ENCODE measurements around the gene FBP1.

FBP1 gene

DNA sequence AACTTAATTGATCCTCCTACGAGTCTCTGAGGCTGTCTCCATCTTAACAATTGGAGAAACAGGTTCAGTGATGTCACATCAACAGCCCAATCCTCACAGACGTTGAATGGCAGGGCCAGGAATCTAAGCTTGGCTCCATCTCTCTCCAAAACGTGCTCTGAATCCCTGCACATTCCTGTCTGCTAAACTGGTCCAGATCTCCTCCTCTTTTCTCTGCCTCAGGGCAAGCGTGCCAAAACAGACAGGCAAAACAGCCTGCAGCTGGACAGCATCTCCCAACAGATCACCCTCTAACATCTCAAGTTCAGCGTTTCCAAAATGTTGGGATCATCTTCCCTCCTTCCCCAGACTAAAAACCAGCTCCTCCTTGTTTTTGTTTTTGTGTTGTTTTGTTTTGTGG lies 6.6 kb downstream of the FBP1 start:
- Histone ChIP-seq H3K27me3 (ENCODE audit: control insufficient read depth in 1 of 2, insufficient read depth in 2 of 2, low read length in 2 of 2) (no peaks in the 10 kb centered on the region), H3K9me3 (ENCODE audit: low read length) (no peaks in the 10 kb centered on the region), H3K36me3 (ENCODE audit: insufficient read depth, low read length) (no peaks in the 10 kb centered on the region), H3K4me1 (ENCODE audit: insufficient read depth, low read length) (no peaks in the 10 kb centered on the region), H3K27ac (ENCODE audit: low read depth, low read length) (no peak overlapping the region), H3K9ac (ENCODE audit: low read length) (no peak overlapping the region), H3K4me3 (ENCODE audit: low read depth in 1 of 2, low read length in 2 of 2) (no peak overlapping the region)

DNA sequence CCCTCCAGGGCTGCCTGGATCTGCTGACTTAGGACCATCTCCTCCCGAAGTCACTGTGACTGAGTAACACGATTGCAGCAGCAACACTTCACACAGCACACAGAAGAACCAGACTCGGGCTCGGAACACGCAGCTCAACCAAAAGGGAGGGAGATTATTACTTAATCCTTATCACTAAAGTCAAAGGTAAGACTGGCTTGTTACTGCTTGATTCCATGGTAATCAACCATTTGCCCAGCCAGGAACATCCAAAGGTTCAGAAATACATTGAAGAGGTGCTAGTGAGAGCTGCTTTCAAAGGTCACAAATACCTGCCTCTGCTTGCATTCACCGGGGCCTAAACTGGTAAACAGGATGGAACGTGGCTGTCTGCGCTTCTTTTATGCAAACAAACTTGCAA lies 7.7 kb downstream of the FBP1 start:
- H3K9ac ChIP-seq (ENCODE audit: low read length) = no peak overlapping the region
- no peaks in the 10 kb centered on the region for H3K9me3 ChIP-seq (ENCODE audit: low read length)
- no peaks in the 10 kb centered on the region for H3K36me3 ChIP-seq (ENCODE audit: insufficient read depth, low read length)
- no peaks in the 10 kb centered on the region for H3K4me1 ChIP-seq (ENCODE audit: insufficient read depth, low read length)
- H3K27me3 ChIP-seq (ENCODE audit: control insufficient read depth in 1 of 2, insufficient read depth in 2 of 2, low read length in 2 of 2) = no peaks in the 10 kb centered on the region
- H3K27ac ChIP-seq (ENCODE audit: low read depth, low read length) = no peak overlapping the region
- H3K4me3 ChIP-seq (ENCODE audit: low read depth in 1 of 2, low read length in 2 of 2) = no peak overlapping the region

DNA sequence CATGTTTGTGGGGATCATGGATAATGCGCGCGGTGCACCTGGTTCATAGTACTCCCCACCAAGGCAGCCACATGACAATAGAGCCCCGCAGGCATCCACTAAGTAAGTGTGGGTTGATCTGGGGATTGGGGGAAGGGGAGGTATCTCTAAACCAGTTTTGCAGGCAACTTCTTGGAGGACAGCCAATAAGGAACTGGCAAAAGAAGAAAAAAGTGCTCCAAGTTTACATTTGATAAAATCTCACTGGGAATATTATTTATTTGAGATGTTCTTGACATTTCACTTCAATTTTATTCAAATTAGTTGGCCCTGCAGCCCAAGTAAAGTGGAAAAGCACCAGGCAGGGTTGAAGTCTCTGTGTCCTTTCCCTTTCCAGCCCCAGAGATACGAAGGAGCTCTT lies 8.5 kb downstream of the FBP1 start:
- no peak overlapping the region for H3K27ac ChIP-seq (ENCODE audit: low read depth, low read length)

DNA sequence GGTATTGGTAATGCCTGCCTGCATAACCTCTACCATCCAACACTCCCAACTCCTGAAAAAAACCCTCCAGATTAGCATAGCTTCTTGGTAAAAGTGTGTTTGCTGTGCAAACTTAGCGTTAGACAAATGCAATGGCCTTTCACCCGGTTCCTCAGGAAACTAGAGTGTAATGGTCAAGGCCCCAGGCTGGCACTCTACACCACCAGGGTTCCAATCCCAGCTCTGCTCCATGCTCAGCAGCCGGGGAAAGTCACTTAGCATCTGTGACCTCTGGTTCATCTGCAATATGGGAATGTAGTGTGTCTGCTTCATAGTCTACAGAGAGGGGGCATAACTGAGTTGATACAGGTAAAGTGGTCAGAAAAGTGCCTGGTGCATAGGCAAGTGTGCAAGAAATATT lies 9.0 kb downstream of the FBP1 start:
- H3K9me3 ChIP-seq (ENCODE audit: low read length) = no peaks in the 10 kb centered on the region
- H3K4me1 ChIP-seq (ENCODE audit: insufficient read depth, low read length) = no peaks in the 10 kb centered on the region
- H3K27ac ChIP-seq (ENCODE audit: low read depth, low read length) = no peak overlapping the region
- H3K4me3 ChIP-seq (ENCODE audit: low read depth in 1 of 2, low read length in 2 of 2) = no peak overlapping the region
- H3K9ac ChIP-seq (ENCODE audit: low read length) = no peak overlapping the region
- H3K27me3 ChIP-seq (ENCODE audit: control insufficient read depth in 1 of 2, insufficient read depth in 2 of 2, low read length in 2 of 2) = no peaks in the 10 kb centered on the region
- H3K36me3 ChIP-seq (ENCODE audit: insufficient read depth, low read length) = no peaks in the 10 kb centered on the region

More for the DNA sequence above, 8.5 kb downstream of the FBP1 start:
- H3K9ac ChIP-seq (ENCODE audit: low read length) = no peak overlapping the region
- no peaks in the 10 kb centered on the region for H3K9me3 ChIP-seq (ENCODE audit: low read length)
- no peaks in the 10 kb centered on the region for H3K36me3 ChIP-seq (ENCODE audit: insufficient read depth, low read length)
- no peak overlapping the region for H3K4me3 ChIP-seq (ENCODE audit: low read depth in 1 of 2, low read length in 2 of 2)
- no peaks in the 10 kb centered on the region for H3K4me1 ChIP-seq (ENCODE audit: insufficient read depth, low read length)
- H3K27me3 ChIP-seq (ENCODE audit: control insufficient read depth in 1 of 2, insufficient read depth in 2 of 2, low read length in 2 of 2) = no peaks in the 10 kb centered on the region

DNA sequence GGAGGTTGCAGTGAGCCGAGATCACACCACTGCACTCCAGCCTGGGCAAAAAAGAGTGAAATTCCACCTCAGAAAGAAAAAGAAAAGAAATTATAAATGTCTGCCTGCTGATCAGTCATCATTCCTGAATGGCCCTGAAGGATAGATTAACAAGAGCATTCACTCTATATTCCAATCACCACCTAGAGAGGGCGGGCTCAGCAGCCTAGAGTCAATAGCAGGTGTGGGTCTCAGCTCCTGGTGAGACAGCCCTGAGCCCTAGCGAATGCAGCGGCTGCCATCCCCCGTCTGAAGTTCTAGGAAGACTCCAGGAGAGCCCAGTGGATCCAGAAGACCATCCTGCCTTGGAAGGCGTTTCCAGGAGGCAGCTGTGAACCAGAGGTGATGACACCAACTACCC lies 12.0 kb downstream of the FBP1 start:
- H3K4me3 ChIP-seq (ENCODE audit: low read depth in 1 of 2, low read length in 2 of 2) = no peak overlapping the region
- H3K27me3 ChIP-seq (ENCODE audit: control insufficient read depth in 1 of 2, insufficient read depth in 2 of 2, low read length in 2 of 2) = no peaks in the 10 kb centered on the region
- no peaks in the 10 kb centered on the region for H3K36me3 ChIP-seq (ENCODE audit: insufficient read depth, low read length)
- no peak overlapping the region for H3K9ac ChIP-seq (ENCODE audit: low read length)
- no peak overlapping the region for H3K27ac ChIP-seq (ENCODE audit: low read depth, low read length)
- H3K4me1 ChIP-seq (ENCODE audit: insufficient read depth, low read length) = no peaks in the 10 kb centered on the region
- no peaks in the 10 kb centered on the region for H3K9me3 ChIP-seq (ENCODE audit: low read length)

DNA sequence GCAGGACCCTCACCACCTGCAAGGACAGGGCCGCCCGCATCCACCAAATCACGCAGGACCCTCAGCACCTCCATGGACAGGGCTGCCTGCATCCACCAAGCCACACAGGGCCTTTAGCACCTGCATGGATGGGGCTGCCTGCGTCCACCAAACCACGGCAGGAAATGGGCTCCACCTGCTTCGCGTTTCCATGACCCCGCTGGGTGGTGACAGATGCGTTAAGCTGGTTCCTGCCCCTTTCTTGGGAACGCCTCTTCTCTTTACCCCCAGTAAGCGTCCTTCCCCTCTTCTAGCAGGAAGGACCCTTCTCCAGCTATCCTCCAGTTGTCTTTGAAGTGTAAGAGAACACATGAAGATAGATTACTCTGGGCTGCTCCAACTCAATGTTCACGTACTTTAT lies 13.5 kb downstream of the FBP1 start:
- H3K36me3 ChIP-seq (ENCODE audit: insufficient read depth, low read length) = no peaks in the 10 kb centered on the region
- no peaks in the 10 kb centered on the region for H3K9me3 ChIP-seq (ENCODE audit: low read length)
- no peak overlapping the region for H3K9ac ChIP-seq (ENCODE audit: low read length)
- H3K27me3 ChIP-seq (ENCODE audit: control insufficient read depth in 1 of 2, insufficient read depth in 2 of 2, low read length in 2 of 2) = no peaks in the 10 kb centered on the region
- H3K4me1 ChIP-seq (ENCODE audit: insufficient read depth, low read length) = no peaks in the 10 kb centered on the region
- H3K27ac ChIP-seq (ENCODE audit: low read depth, low read length) = no peak overlapping the region
- H3K4me3 ChIP-seq (ENCODE audit: low read depth in 1 of 2, low read length in 2 of 2) = no peak overlapping the region

DNA sequence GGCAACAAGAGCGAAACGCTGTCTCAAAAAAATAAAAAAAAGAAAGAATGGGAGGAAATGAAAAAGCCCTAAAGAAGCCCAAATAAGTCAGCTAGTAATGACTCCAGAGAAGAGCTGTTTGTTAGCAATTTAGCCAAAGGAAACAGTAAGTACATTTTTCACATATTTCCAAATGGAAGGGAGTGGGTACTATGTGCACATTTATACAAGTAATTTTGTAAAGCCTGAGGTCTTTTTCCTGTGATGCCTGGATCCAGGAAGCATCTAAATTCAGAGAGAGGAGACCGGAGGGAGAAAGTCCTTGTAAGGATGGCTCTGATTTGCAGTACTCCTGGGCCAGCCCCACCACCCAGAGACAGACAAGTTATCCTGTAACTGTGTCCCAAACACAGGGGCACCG lies 14.7 kb downstream of the FBP1 start:
- Histone ChIP-seq H3K9me3 (ENCODE audit: low read length) (no peaks in the 10 kb centered on the region), H3K36me3 (ENCODE audit: insufficient read depth, low read length) (no peaks in the 10 kb centered on the region), H3K27ac (ENCODE audit: low read depth, low read length) (no peak overlapping the region), H3K4me3 (ENCODE audit: low read depth in 1 of 2, low read length in 2 of 2) (no peak overlapping the region), H3K27me3 (ENCODE audit: control insufficient read depth in 1 of 2, insufficient read depth in 2 of 2, low read length in 2 of 2) (no peaks in the 10 kb centered on the region), H3K4me1 (ENCODE audit: insufficient read depth, low read length) (no peaks in the 10 kb centered on the region), H3K9ac (ENCODE audit: low read length) (no peak overlapping the region)

DNA sequence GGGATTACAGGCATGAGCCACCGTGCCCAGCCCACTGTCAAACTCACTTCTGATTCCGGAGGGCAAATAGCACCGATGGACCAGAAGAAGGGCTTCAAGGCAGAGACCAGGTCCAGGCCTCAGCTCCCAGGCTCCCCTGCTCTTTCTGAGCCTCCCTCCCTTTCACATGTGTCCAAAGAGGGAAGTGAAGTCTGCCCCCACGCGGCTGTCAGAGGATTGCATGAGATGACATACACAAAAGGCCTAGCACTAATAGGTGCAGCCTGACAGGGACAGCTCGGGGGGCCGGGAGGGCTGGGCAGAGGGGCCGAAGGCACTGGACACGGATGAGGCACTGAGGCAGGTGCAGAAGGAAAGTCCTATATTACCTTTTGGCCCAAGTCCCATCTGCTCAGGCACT lies 16.1 kb downstream of the FBP1 start:
- no peaks in the 10 kb centered on the region for H3K9me3 ChIP-seq (ENCODE audit: low read length)
- H3K4me3 ChIP-seq (ENCODE audit: low read depth in 1 of 2, low read length in 2 of 2) = no peak overlapping the region
- H3K4me1 ChIP-seq (ENCODE audit: insufficient read depth, low read length) = no peaks in the 10 kb centered on the region
- H3K27ac ChIP-seq (ENCODE audit: low read depth, low read length) = no peak overlapping the region
- H3K9ac ChIP-seq (ENCODE audit: low read length) = no peak overlapping the region
- H3K27me3 ChIP-seq (ENCODE audit: control insufficient read depth in 1 of 2, insufficient read depth in 2 of 2, low read length in 2 of 2) = no peaks in the 10 kb centered on the region
- H3K36me3 ChIP-seq (ENCODE audit: insufficient read depth, low read length) = no peaks in the 10 kb centered on the region

DNA sequence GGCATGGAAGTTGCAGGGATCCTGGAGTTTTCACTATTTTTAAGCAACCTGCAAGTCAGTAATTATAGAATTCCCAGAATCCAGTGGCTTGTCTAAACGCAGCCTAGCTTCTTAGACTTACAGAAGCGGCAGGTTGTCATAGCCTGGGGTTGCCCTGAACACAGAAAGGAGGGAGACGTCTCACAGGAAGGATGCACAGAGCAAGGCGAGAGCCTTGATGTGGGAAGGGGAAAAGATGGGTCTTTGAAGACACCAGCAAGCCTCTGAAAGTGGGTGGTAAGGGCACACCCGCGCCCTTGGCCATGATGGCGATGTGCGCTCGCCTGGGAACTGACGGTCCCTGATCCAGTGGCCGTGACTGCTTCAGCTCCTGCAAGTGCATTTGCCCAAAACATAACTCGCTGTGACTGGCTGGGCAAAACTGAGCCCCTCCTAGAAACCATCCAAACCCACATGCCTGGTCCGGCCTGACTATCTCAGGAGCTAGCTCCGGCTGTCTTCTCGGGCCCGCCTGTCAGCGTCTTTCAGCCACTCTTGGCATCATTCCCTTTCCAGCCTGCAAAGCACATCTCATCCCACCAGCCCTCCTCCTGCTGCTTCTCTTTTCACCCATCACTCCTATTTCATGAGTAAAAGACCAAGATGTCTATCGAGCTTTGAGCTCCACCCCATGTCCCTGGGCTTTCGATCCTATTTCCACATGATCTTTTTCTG lies 17.1 kb downstream of the FBP1 start:
- Histone ChIP-seq H3K27ac (ENCODE audit: low read depth, low read length) (no peak overlapping the region), H3K36me3 (ENCODE audit: insufficient read depth, low read length) (no peaks in the 10 kb centered on the region), H3K4me1 (ENCODE audit: insufficient read depth, low read length) (no peaks in the 10 kb centered on the region), H3K9me3 (ENCODE audit: low read length) (no peaks in the 10 kb centered on the region), H3K4me3 (ENCODE audit: low read depth in 1 of 2, low read length in 2 of 2) (no peak overlapping the region), H3K9ac (ENCODE audit: low read length) (no peak overlapping the region), H3K27me3 (ENCODE audit: control insufficient read depth in 1 of 2, insufficient read depth in 2 of 2, low read length in 2 of 2) (no peaks in the 10 kb centered on the region)

DNA sequence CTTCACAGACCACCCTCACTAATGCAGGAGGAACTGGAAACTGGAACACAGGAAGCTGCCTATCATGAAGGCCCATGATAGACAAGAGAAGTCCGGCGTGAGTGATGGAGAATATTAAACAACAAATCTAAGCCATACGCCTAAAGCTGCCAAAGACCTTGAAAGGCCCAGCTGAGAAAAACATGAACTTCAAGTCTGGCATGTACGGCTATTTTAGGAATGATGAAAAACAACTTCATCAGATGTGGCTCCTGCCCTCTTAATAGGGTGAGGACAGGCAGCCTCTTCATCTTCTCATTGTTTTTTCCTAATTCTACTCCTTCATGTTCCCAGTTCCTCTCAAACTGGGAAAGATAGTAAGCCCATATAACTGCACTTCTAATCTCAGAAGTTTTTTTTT lies 20.3 kb downstream of the FBP1 start:
- no peaks in the 10 kb centered on the region for H3K4me1 ChIP-seq (ENCODE audit: insufficient read depth, low read length)
- H3K9me3 ChIP-seq (ENCODE audit: low read length) = no peaks in the 10 kb centered on the region
- no peaks in the 10 kb centered on the region for H3K36me3 ChIP-seq (ENCODE audit: insufficient read depth, low read length)
- H3K27me3 ChIP-seq (ENCODE audit: control insufficient read depth in 1 of 2, insufficient read depth in 2 of 2, low read length in 2 of 2) = no peaks in the 10 kb centered on the region
- no peak overlapping the region for H3K4me3 ChIP-seq (ENCODE audit: low read depth in 1 of 2, low read length in 2 of 2)
- H3K27ac ChIP-seq (ENCODE audit: low read depth, low read length) = no peak overlapping the region
- no peak overlapping the region for H3K9ac ChIP-seq (ENCODE audit: low read length)

DNA sequence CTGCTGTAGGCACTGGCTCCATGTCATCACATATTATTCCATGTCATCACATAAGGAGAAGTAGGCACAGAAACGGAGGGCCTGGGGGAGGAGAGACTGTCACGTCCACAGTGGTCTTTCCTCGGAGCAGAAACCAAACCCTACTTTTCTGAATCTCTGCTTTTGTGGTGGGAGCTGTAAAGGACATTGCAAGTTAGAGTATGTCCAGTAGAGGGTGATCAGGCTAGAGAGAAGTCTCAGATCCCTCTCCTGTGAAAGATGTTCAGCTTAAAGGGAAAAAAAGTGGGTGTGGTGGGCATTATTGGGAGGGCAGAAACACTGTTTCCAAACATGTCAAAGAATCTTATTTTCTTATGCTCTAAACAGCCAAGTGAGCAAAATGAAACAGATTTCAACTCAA lies 26.3 kb downstream of the FBP1 start:
- Histone ChIP-seq H3K4me3 (ENCODE audit: low read depth in 1 of 2, low read length in 2 of 2) (no peak overlapping the region), H3K27ac (ENCODE audit: low read depth, low read length) (no peak overlapping the region), H3K27me3 (ENCODE audit: control insufficient read depth in 1 of 2, insufficient read depth in 2 of 2, low read length in 2 of 2) (no peaks in the 10 kb centered on the region), H3K9me3 (ENCODE audit: low read length) (no peaks in the 10 kb centered on the region), H3K36me3 (ENCODE audit: insufficient read depth, low read length) (no peaks in the 10 kb centered on the region), H3K4me1 (ENCODE audit: insufficient read depth, low read length) (no peaks in the 10 kb centered on the region), H3K9ac (ENCODE audit: low read length) (no peak overlapping the region)

DNA sequence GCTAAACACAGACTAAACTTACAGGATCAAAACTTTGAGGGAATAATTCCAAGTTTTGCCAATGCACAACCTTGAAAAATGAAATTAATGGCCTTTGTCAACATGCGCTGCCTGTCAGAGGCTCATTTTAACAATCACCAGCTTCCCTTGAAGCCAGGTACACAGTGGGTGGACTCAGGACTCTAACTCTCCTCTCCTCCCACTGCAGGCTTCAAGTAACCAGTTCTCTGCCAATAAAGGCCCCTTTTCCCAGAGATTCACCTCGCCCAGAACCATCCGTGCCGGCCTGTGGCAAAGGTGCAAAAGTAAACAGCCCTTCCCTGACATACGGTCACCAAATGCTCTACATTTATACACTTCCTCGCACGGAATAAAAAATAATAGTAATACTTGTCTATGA lies 27.2 kb downstream of the FBP1 start:
- Histone ChIP-seq H3K27me3 (ENCODE audit: control insufficient read depth in 1 of 2, insufficient read depth in 2 of 2, low read length in 2 of 2) (no peaks in the 10 kb centered on the region), H3K9me3 (ENCODE audit: low read length) (no peaks in the 10 kb centered on the region), H3K4me3 (ENCODE audit: low read depth in 1 of 2, low read length in 2 of 2) (no peak overlapping the region), H3K9ac (ENCODE audit: low read length) (no peak overlapping the region), H3K4me1 (ENCODE audit: insufficient read depth, low read length) (no peaks in the 10 kb centered on the region), H3K36me3 (ENCODE audit: insufficient read depth, low read length) (no peaks in the 10 kb centered on the region), H3K27ac (ENCODE audit: low read depth, low read length) (no peak overlapping the region)

All from muscle layer of colon (tissue), 2 donors.